HS-27A (cell line): Measurements from ENCODE around the gene DHFR.
"Not testable (repeated sequence)": the region's sequence is repeated elsewhere in the genome, so short reads cannot be mapped to it uniquely, and the experiment has no call there.

Source experiments
- DNase-seq: peaks from one replicate; pipeline ENCODE4 v3.0.0-alpha.2; 2012; ENCODE audit warnings: low read depth, missing footprints

DHFR gene

DNA sequence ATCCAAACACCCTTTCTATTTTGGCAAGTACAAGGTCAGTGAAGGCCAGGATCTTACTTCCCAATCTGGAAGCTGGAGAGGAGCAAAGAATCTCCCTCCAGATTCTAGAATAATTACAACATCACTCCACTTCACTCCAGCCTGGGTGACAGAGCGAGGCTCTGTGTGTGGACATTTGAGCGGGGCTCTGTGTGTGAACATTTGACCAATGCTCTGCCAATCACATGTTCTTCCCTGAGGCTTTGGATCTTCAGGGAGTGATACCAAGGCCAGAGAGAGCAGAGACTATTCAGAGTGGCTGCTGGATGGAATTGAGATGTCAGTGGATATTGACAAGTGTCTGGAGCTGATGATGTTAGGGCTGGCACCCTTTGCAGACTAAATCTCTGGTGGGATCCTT, 60.0 kb downstream of the DHFR start:
- DNase-seq, result no peak

DNA sequence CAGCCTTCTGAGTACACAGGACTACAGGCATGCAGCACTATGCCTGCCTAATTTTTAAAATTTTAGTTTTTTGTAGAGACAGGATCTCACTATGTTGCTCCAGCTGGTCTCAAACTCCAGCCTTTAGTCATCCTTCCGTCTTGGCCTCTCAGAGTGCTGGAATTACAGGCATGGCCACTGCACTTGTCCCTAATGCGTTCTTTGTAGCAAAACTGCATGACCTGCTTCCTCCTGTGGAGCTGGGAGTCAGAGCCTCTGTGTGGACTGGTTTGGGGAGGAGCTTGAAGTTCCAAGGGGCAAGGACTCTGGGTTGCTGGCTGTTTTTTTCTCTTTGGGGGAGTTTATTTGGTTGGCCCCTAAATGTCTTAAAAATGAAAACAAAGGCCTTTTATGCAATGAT, 62.0 kb downstream of the DHFR start:
- no peak for DNase-seq

DNA sequence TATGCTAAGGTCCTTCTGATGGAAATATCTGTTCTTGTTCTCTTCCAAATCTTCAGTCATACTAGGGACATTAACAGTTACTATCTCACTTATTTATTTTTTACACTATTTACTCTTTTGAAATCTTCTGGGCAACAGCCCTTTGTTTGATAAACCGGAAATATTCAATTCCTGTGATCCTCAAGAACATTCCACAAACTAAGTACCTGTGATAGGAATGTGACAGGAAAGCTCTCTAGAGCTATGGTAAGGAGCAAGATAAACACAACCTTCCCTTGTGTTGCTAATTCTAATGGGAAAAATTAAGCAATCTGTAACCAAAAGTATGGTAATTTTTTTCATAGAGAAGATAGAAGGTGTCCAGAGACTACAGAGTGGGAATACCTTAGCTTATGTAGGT, 62.7 kb downstream of the DHFR start:
- DNase-seq, result no peak

DNA sequence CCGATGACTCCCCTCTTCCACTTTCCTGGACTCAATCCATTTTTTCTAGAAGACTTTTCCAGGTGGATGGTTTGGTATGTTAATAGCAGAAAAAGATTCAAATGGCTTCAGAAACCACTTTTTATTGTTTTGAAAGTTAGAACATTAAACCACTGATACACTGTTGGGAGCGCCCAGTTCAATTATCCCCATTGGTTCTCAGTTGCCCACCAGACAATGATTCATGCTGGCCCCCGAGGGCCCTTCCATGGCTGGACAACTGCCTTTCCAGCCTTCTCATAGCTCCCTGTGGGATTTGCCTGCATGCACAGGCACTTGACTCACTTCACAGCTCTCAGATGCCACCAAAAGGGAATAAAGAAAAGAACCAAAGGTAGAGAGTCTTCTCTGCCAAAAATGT, 63.4 kb downstream of the DHFR start:
- DNase-seq, result no peak

DNA sequence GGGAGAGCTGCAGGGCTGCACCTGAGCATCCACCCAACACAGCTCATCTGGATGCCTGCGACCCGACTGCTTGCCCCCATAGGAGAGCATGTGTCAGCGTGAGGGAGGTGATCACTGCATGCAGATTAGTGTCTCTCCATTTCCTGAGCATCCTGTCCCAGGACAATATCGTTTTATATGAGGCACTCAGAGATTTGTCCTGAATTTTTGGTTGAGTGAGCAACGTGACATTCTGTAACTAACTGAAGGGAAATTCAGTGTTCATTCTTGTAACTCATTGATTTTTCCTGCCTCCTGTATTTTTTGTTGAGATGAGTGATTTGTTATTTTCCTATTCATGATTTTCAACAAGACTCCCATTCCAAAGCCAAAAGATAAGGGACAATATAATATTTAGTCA, 64.0 kb downstream of the DHFR start:
- no peak for DNase-seq

DNA sequence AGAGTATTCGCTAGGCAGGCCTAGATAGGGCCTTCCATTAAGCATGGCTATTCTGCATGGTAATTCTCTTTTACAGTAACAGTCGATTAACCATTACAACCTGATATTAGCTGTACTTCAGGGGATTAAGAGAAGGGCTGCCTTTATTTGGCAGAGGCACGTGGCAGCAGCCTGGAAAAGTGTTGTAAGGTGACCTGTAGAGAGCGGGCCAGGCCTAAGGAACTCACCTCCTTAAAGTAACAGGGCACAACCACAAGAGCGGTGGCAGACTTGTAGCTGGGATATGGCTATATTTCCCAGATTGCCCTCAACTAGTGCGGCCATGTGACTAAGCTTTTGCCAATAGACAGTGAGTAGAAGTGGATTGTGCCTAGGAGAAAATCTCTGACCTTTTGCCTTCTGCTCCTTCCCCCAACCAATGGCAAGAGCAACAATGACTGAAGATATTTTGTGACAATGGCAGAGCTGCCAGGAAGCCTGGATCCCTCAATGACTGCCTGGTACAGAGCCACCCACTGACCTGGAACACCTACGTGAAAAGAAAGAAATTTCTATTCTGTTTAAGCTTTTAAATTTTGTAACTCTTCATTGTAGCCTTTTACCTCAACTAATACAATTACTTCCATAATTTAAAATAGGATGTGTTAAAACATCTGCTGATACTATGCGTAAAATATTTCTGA, 65.8 kb downstream of the DHFR start:
- DNase-seq, result no peak

DNA sequence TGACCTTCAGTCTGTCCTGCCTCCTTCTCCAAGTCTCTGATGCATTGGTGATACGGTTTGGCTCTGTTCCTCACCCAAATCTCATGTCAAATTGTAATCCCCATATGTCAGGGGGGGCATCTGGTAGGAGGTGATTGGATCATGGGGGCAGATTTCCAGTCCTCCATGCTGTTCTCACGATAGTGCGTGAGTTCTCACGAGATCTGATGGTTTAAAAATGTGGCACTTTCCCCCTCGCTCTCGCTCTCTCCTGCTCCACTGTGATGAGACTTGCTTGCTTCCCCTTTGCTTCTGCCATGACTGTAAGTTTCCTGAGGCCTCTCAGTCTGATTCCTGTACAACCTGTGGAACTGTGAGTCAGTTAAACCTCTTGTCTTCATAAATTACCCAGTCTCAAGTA, 70.0 kb downstream of the DHFR start:
- DNase-seq, result no peak

DNA sequence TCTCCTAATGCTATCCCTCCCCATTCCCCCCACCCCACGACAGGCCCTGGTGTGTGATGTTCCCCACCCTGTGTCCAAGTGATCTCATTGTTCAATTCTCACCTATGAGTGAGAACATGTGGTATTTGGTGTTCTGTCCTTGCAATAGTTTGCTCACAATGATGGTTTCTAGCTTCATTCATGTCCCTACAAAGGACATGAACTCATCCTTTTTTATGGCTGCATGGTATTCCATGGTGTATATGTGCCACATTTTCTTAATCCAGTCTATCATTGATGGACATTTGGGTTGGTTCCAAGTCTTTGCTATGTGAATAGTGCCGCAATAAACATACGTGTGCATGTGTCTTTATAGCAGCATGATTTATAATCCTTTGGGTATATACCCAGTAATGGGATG, 74.5 kb downstream of the DHFR start:
- DNase-seq, result not testable (repeated sequence)

DNA sequence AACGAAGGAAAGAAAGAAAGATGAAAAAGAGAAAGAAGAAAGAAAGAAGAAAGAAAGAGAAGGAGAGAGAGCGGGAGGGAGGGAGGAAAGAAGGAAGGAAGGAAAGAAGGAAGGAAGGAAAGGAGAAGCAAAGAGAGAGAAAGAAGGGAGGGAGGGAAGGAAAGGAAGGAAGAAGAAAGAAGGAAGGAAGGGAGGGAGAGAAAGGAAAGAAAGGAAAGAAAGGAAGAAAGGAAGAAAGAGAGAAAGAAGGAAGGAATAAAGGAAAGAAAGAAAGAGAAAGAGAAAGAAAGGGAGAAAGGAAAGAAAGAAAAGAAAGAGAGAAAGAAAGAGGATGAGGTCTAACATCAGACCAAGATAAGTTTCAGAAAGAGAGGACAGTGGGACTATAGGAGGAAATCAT, 75.7 kb downstream of the DHFR start:
- no peak for DNase-seq

DNA sequence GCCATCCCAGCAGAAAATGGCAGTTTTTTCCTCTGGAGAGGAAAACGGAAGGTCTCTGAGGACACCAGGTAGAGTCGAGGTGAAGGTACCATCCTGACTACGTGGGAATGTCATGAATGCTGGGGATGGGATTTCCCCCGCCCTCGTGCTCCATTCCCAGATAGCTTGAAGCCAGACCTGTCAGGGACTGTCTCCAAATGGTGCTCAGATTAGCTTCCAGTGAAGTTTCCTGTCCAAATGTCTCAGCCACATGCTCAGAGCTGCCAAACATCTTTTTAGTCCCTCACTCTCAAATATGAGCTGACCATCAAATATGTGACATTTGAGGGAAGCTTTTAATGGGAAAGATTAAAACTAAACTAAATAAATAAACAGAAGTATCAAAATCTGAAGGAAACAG, 77.1 kb downstream of the DHFR start:
- DNase-seq, result no peak

DNA sequence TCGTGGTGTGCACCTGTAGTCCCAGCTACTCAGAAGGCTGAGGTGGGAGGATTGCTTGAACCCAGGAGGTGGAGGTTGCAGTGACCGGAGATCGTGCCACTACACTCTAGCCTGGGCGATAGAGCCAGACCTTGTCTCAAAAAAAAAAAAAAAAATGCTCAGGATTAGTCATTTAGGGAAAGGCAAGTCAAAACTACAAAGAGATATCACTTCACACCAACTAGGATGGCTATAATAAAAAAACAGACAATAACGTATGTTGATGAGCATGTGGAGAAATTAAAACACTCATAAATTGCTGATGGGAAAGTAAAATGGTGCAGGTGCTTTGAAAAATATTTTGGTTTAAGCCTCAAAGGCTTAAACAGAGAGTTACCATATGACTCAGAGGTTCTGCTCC, 78.4 kb downstream of the DHFR start:
- no peak for DNase-seq
